Nephron progenitor cell (in vitro differentiated cells): ENCODE results near the gene AMOTL2.

Source experiments
- DNase-seq: peaks from one replicate; pipeline ENCODE4 v3.0.0; 2021
- H3K27ac Mint-ChIP-seq: 2 replicates; pipeline ENCODE4 v1.8.0; 2021; ENCODE audit warnings: mild to moderate bottlenecking, moderate library complexity, mixed read lengths
- H3K27me3 Mint-ChIP-seq: 2 replicates; pipeline ENCODE4 v1.8.0; 2021; ENCODE audit warnings: mild to moderate bottlenecking, low read depth, mixed read lengths; ENCODE audit not compliant: poor library complexity
- H3K36me3 Mint-ChIP-seq: 2 replicates; pipeline ENCODE4 v1.8.0; 2021; ENCODE audit warnings: low read depth, mixed read lengths
- H3K4me1 Mint-ChIP-seq: 2 replicates; pipeline ENCODE4 v1.8.0; 2021; ENCODE audit warnings: mixed read lengths
- H3K4me3 Mint-ChIP-seq: 2 replicates; pipeline ENCODE4 v1.8.0; 2021; ENCODE audit warnings: mild to moderate bottlenecking, moderate library complexity, mixed read lengths
- H3K9me3 Mint-ChIP-seq: 2 replicates; pipeline ENCODE4 v1.8.0; 2021; ENCODE audit warnings: mild to moderate bottlenecking, moderate library complexity, mixed read lengths
- CTCF ChIP-seq: fragments of 200-600 bp; sonication (generic); IDR thresholded peaks from 2 replicates; pipeline ENCODE4 v1.5.0; 2021; ENCODE audit warnings: antibody characterized with exemption

AMOTL2 gene

DNA sequence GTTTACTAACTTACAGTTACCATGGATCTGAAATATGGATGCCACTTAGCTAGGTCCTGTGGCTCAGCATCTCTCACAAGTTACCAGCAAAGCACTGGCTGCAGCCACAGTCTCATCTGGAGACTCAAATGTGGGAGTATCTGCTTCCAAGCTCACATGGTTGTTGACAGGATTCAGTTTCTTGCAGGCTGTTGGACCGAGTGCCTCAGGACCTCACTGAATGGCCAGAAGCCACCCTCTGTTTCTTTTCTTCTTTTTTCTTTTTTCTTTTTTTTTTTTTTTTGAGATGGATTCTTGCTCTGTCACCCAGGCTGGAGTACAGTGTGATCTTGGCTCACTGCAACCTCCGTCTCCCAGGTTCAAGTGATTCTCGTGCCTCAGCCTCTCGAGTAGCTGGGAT is 20.1 kb upstream of the AMOTL2 start:
- peaks cover 12% of the 10 kb centered on the region for H3K9me3 Mint-ChIP-seq
- H3K36me3 Mint-ChIP-seq = no peaks in the 10 kb centered on the region
- H3K4me1 Mint-ChIP-seq = peaks cover 6% of the 10 kb centered on the region
- no peak overlapping the region for H3K27ac Mint-ChIP-seq
- H3K4me3 Mint-ChIP-seq = no peak overlapping the region
- H3K27me3 Mint-ChIP-seq = peaks cover 18% of the 10 kb centered on the region
- DNase-seq = no peak
- no peak for TF ChIP-seq CTCF

DNA sequence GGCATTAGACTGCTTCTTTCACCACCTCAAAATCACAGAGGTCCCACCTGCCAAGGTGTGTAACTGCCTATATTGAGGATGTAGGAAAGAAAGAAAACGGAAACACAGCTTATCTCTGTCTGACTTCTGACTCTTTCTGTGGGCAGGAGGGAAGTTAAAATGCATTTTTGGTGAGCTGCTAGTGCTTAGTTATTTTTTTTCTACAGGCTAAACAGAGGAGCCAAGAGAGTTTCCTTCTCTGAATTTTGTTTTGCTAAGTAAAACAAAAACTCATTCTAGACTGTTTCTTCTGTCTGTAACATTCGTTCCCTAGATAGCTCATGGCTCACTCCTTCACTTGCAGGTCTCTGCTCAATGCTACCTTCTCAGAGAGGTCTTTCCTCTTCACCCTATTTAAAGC is 18.8 kb upstream of the AMOTL2 start:
- H3K27me3 Mint-ChIP-seq = peaks cover 23% of the 10 kb centered on the region
- no peak for DNase-seq
- peaks cover 12% of the 10 kb centered on the region for H3K9me3 Mint-ChIP-seq
- TF ChIP-seq CTCF = no peak
- no peaks in the 10 kb centered on the region for H3K36me3 Mint-ChIP-seq
- H3K27ac Mint-ChIP-seq = no peak overlapping the region
- peaks cover 6% of the 10 kb centered on the region for H3K4me1 Mint-ChIP-seq
- H3K4me3 Mint-ChIP-seq = no peak overlapping the region

- no peak for DNase-seq
- no peak for TF ChIP-seq CTCF
- H3K27ac Mint-ChIP-seq = no peak overlapping the region
- peaks cover 6% of the 10 kb centered on the region for H3K4me1 Mint-ChIP-seq
- H3K4me3 Mint-ChIP-seq = no peak overlapping the region
- peaks cover 12% of the 10 kb centered on the region for H3K9me3 Mint-ChIP-seq
- H3K36me3 Mint-ChIP-seq = no peaks in the 10 kb centered on the region
- peaks cover 23% of the 10 kb centered on the region for H3K27me3 Mint-ChIP-seq
Measured at GRCh38 chr3:134392336-134392983, 18.2 kb upstream of the AMOTL2 start.

DNA sequence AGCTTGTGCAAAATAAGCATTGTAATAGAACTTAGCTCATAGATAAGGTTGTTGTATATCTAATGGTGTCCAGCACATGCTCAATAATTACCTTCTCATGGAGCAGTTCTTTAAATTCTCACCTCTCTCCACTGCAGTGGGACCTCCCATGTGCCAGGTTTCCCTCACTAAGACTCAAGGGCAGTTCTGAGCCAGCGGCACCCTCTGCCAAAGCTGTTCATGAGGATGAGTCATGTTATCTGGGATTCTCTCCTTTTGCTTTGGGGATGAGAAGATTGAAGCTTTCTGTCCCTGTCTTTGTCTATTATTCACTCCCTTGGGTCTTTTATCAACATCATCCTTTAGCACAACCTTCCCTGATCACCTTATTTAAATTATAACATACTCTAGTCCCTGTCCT is 15.6 kb upstream of the AMOTL2 start:
- Mint-ChIP-seq H3K36me3 (no peaks in the 10 kb centered on the region), H3K4me3 (no peak overlapping the region), H3K27me3 (peaks cover 15% of the 10 kb centered on the region), H3K4me1 (peaks cover 5% of the 10 kb centered on the region), H3K27ac (no peak overlapping the region), H3K9me3 (peaks cover 12% of the 10 kb centered on the region)
- no peak for TF ChIP-seq CTCF
- DNase-seq = no peak

DNA sequence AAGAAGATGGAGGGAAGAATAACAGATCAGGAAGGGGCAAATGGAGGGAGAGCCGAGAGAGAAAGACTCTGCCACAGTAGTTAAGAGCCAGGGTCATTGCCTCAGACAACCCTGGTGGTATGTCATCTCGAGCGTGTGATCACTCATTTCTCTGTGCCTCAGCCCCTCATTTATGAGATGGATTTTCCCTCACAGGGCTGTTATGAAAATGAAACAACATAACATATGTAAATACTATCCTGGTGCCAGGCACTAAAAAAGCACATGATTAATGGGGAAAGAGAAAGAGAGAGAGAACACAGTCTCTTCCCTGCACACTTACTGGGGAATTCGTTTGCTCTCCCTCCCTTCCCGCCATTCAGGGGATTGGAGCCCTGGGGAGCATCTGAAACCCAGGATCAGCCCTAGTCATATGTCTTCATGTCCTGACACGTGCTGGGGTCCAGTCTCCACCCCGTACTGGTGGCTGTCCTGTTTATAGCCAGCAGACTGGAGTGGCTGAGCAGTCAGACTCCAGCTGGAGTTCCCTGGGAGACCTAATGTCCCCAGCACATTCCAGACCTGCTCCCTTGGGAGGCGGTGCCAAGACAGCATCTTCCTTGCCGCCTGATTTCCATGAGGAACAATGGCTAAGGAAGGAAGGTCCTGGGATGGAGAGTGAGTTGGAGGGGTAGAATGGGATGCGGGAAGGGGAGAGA is 14.7 kb upstream of the AMOTL2 start:
- Mint-ChIP-seq H3K4me3 (no peak overlapping the region), H3K9me3 (peaks cover 12% of the 10 kb centered on the region), H3K27me3 (peaks cover 15% of the 10 kb centered on the region), H3K36me3 (no peaks in the 10 kb centered on the region), H3K4me1 (peaks cover 6% of the 10 kb centered on the region), H3K27ac (no peak overlapping the region)
- no peak for TF ChIP-seq CTCF
- DNase-seq = no peak

DNA sequence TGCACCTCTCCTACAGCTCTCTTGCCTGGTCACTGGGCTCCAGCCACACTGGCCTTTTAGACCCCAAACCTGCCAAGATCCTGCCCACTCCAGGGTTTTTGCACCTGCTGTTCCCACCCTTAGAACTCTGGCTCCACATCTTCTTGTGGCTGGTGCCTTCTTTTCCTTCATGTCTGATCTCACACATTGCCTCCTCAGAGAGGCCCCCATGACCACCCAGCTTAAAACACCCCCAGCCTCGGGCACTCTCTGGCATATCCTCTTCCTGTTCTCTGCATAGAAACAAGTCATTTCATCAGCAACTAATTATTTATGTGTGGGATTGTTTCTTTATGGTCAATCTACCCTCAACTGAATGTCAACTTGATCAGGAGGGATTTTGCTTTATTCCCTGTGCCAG is 14.0 kb upstream of the AMOTL2 start:
- peaks cover 12% of the 10 kb centered on the region for H3K9me3 Mint-ChIP-seq
- no peaks in the 10 kb centered on the region for H3K36me3 Mint-ChIP-seq
- H3K27me3 Mint-ChIP-seq = peaks cover 15% of the 10 kb centered on the region
- TF ChIP-seq CTCF = no peak
- no peak overlapping the region for H3K4me3 Mint-ChIP-seq
- no peak for DNase-seq
- H3K27ac Mint-ChIP-seq = no peak overlapping the region
- H3K4me1 Mint-ChIP-seq = peaks cover 6% of the 10 kb centered on the region
